HG03439 (cell line): ENCODE measurements around the gene OR2T8.

ENCODE experiments used
- ATAC-seq: cut with Tn5 transposase; IDR thresholded peaks from one replicate; pipeline ENCODE4 v1.9.1; 2021; ENCODE audit warnings: mild to moderate bottlenecking, moderate library complexity; ENCODE audit not compliant: unreplicated experiment

The OR2T8 gene

GRCh38 chr1:247919952-247920351 lies at the start of gene OR2T8:
Gene OR2T8 (plus strand): TSS chr1:247920252. CDS start chr1:247921018, 766 bp downstream.
- ATAC-seq: no peak

GRCh38 chr1:247883346-247883745 lies 36.7 kb upstream of the OR2T8 start:
- ATAC-seq: no peak

DNA sequence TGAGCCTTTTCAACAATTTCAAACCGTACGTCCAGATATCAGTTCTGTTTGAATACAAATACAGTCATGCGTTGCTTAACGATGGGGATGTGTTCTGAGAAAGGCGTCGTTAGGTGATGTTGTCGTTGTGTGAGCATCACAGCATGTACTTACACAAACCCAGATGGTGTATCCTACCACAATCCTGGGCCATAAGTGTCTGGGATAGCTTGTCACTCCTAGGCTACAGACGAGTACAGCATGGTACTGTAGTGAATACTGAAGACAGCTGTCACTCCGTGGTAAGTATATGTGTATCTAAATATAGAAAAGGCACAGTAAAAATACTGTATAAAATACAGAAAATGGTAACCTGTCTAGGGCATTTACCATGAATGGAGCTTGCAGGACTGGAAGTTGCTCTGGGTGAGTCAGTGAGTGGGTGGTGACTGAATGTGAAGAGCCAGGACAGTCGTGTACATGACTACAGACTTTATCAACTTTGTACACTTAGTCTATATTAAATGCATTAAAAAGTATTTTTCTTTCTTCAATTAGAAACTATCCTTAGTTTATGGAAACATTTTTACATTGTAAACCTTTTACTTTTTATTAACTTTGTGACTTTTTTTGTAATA lies 35.1 kb upstream of the OR2T8 start:
- ATAC-seq: no peak

GRCh38 chr1:247895163-247895637 lies 24.9 kb upstream of the OR2T8 start, which contains the start of gene OR2W3:
Gene OR2W3 (plus strand): TSS chr1:247895587. CDS start chr1:247895587, 0 bp downstream.
- no peak for ATAC-seq

- ATAC-seq: no peak
Measured at GRCh38 chr1:247895976-247896375, 24.1 kb upstream of the OR2T8 start.

DNA sequence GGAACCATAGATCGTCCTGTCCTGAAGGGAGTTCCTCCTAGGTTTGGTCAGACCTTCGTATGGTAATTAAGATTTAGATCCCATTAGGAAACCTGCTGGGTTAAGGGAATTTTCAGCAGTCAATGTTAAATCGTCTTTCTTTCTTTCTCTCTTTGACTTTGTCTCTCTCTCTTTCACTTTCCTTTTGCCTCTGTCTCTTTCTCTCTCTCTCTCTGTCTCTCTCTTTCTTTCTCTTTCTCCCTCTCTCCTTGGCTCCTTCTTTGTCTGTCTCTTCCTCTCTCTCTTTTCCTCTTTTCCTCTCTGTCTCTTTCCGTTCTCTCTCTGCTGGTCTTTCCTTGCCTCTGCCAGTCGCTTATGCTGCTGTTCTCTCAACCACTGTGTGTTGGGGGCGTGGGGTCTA lies 15.9 kb upstream of the OR2T8 start:
- no peak for ATAC-seq

DNA sequence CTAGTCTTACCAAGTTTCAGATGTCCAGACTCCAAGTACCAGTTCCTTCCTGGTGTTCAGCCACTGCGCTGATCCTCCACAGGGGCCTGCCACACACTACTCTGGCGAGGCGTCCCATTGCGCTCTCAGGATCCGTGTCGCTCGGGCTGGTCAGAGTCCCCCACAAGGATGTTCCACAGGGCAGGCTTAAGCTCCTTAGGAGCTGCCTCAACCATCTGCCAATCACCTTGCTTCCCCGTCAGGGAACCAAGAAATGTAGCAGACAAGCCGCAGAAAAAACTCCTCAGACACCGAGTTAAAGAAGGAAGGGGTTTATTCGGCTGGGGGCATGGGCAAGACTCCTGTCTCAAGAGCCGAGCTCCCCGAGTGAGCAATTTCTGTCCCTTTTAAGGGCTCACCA lies 14.9 kb upstream of the OR2T8 start:
- ATAC-seq: no peak

DNA sequence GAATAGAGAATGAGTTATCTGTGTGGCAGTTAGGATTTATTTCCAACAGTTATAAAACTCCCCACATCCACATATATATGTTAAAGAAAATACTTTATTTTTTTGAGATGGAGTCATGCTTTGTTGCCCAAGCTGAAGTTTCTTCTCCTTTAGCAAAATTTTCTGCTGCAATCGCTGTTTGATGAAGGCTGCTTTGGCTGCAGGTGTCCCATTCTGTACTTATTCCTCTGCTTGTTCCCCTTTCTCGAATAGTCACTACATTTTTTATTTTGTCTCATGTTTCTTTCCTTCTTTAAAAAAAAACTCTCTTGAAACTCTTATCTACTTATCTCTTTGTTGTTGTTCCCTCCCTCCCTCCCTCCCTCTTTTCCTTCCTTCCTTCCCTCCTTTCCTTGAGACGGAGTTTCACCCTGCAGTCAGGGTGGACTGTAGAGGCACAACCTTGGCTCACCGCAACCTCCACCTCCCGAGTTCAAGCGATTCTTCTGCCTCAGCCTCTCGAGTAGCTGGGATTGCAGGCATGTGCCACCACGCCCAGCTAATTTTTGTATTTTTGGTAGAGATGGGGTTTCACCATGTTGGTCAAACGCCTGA lies 14.0 kb upstream of the OR2T8 start:
- no peak for ATAC-seq

DNA sequence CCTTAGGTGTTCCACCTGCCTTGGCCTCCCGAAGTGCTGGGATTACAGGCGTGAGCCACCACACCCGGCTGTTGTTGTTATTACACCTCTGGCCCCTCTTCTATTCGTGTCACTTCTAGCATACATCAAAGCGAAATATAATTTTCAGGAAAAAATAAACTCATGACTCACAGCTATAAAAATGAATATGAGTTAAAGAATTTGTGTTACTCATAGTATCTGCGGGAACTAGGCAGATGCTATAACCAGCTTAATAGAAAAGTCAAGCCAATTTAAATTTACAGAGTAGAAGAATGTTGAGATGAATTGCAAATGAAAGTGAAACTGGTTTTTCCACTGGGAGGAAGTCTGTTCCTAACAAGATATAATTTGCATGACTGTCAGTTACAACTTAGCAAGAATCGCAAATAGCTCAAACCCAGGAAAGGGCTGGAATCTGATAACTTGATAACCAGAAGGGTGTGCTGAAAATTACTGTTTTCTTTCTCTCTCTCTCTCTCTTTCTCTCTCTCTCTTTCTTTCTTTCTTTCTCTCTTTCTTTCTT lies 13.5 kb upstream of the OR2T8 start:
- ATAC-seq: no peak

DNA sequence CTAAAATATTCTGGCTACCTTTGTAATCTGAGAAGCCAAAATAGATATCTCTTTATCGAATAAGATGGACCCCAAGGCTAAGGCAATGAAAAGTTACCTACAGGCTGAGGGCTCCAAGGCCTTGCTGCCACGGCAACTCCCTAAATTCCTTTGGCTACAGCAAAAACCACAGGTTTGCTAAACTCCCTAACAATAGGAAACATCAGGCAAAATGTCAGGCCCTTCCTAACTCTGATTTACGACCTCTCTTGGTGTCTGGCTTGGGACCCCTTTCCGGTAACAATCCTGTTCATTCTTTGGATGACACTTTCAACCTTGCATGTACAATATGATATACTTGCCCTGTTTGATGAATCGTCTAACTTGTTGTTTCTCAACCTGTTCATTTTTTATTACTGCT lies 11.3 kb upstream of the OR2T8 start:
- no peak for ATAC-seq

DNA sequence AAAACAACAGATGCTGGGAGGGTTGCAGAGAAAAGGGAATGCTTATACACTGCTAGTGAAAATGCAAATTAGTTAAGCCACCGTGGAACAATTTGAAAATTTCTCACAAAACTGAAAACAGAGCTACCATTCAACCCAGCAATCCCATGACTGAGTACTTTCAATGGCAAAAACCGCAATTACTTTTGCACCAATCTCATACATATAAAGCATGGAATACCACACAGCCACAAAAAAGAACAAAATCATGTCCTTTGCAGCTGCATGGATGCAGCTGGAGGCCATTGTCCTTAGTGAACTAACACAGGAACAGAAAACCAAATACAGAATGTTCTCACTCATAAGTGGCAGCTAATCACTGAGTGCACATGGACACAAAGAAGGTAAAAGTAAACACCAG lies 6.3 kb upstream of the OR2T8 start:
- ATAC-seq: no peak

- no peak for ATAC-seq
Measured at GRCh38 chr1:247914941-247915662, 5.0 kb upstream of the OR2T8 start.

DNA sequence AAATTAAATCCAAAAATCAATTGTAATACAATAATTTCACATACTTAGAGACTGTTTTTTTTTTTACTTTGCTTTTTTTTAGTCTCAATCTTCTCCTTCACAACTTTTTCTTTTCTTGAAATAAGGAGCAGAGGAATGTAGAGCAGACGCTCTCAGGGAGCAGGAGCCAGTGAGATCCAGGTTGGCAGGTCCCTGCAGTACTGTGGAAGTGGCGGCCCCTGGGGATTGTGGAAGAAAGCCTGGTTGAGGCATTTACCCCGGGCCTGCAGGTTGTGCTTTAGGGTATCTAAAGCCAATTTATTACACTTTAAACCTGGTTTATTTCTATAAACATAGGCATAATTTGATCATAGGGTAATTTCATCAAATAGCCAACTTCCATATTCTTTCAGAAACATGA lies 3.9 kb downstream of the OR2T8 start:
- ATAC-seq: no peak

- no peak for ATAC-seq
Measured at GRCh38 chr1:247924868-247925267, 4.8 kb downstream of the OR2T8 start, which contains the start of gene OR2AJ1. Gene OR2AJ1 (plus strand): TSS chr1:247924889. CDS start chr1:247933769, 8,880 bp downstream.

GRCh38 chr1:247933989-247934388 lies 13.9 kb downstream of the OR2T8 start:
- no peak for ATAC-seq

- no peak for ATAC-seq
Measured at GRCh38 chr1:247935781-247936180, 15.7 kb downstream of the OR2T8 start.

DNA sequence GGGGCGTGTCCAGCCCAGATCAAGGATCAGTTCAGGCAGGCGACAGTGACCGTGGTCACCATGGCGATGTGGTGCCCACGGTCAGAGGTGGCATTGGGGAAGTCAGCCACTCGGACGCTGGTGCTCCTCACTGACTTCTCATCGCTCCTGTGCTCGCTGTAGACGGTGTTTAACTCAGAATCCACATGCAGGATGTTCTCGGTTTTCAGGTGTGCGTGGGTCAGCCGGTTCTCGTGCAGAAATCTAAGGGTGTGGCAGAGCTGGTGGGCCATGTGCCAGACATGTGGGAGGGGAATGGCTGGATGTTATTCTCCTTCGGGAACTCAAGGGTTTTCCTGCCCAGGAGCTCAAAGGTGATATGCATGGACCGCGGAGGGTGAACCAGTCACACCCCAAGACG lies 16.4 kb downstream of the OR2T8 start:
- ATAC-seq: no peak

DNA sequence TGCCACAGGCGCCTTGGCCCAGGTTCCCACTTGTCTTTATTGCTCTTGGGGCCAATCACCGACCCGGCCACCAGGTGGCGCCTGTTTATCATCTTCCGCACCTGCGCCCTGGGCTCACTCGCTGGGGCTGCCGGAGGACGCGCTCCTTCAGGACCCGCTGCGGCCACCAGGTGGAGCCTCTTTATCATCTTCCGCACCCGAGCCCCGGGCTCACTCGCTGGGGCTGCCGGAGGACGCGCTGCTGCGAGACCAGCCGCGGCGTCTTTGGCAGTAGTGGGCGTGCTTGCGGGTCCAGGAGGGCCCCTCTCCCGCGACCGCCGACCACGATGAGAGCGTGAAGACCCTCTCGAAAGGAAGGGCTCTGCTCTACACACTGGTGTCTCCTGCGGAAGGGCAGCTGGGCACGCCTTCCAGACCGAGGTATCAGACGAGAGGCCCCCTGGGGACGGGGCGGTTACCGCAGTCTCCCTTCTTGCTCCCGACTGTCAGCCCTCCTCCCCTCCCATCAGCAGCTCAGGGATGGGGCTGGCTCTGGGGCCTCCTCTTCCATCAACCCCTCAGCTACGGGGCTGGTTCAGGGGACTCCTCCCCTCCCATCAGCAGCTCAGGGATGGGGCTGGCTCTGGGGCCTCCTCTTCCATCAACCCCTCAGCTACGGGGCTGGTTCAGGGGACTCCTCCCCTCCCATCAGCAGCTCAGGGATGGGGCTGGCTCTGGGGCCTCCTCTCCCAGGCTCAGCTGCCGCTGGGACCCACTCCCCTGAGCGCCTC lies 17.1 kb downstream of the OR2T8 start:
- peak; percentile 100 for ATAC-seq

DNA sequence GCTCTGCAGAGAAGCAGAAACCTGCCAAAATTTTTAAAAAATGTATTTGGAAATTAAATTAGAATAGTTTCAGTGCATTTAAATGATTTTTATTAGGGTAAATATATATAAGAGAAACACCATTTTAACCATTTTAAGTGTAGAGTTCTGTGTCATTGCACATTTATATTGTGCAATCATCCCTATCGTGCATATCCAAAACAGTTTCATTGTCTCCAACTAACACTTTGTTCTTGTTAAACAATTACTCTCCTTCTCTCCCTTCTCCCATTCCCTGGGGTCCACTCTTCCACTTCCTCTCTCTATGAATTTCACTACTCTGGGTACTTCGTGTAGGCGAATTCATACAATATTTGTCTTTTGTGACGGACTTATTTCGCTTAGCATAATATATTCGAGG lies 22.6 kb downstream of the OR2T8 start:
- no peak for ATAC-seq

DNA sequence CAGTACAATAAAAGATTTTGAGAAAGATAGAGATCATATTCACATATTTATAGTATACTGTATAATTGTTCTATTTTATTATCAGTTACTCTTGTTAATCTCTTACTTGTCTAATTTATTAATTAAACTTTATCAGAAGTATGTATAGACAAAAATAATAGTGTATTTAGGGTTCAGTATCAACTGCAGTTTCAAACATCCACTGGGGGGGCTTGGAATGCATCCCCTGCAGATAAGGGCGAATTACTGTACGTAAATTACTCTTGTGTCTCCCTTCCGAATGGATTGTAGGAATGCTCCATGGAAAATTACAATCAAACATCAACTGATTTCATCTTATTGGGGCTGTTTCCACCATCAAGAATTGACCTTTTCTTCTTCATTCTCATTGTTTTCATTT lies 28.5 kb downstream of the OR2T8 start, which contains the start of gene OR2L8:
OR2L8 (plus strand) TSS at position 301 of the 400 bp plus-strand sequence; CDS start at position 301, 0 bp downstream.
- ATAC-seq: no peak

DNA sequence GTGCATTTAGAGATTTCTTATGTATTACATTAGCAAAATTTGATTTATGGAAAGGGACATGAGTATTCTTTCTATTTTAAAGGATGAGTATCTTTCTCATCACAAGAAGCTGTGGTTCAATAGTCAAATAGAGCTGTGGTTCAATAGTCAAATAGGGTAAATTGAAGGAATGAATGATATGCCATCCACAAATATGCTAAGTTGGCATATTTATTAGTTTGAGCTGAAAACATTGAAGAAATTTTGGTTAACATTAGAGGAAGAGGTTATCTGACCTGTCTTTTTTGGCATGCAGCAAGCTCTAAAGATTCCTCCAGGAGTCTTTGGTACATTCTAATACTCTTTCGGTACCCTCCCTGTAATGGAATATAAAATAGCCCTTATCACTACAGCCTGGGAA lies 33.4 kb downstream of the OR2T8 start:
- no peak for ATAC-seq
